ENCODE measurements around the gene MUC2. TPM values are rescaled to one million over a fixed set of nuclear protein-coding genes. Genes with fewer than 3 reads are reported as not detected.

MUC2 gene
- total RNA-seq, 4 donors from 2014 or later = 0.08 TPM; not detected in 3

GRCh38 chr11:1101318-1102089 is 26.8 kb downstream of the MUC2 start:
- H3K9me3 ChIP-seq = no peaks in the 10 kb centered on the region
- 89 to 96% methylated on average over 14 to 17 of the region's 50 CpGs for WGBS, 2 donors (ENCODE audit: low coverage in 1 of 2)
- ATAC-seq = no peak

GRCh38 chr11:1102221-1102971 is 27.7 kb downstream of the MUC2 start:
- no peaks in the 10 kb centered on the region for H3K9me3 ChIP-seq
- H3K27ac ChIP-seq = no peak overlapping the region
- no peak overlapping the region for H3K4me3 ChIP-seq
- no peaks in the 10 kb centered on the region for H3K36me3 ChIP-seq
- TF ChIP-seq EP300 (IDR thresholded peaks at IDR 0.05) = no peak
- no peak for TF ChIP-seq CTCF (IDR thresholded peaks at IDR 0.05)
- TF ChIP-seq POLR2AphosphoS5 (IDR thresholded peaks at IDR 0.05) = no peak
- TF ChIP-seq POLR2A (IDR thresholded peaks at IDR 0.05) = no peak
- no peak for ATAC-seq
- H3K27me3 ChIP-seq = peaks cover 21% of the 10 kb centered on the region
- no peaks in the 10 kb centered on the region for H3K4me1 ChIP-seq
- WGBS, 2 donors (ENCODE audit: low coverage in 1 of 2) = 60 to 95% methylated on average over 1 to 4 of the region's 31 CpGs

More at GRCh38 chr11:1101318-1102089, 26.8 kb downstream of the MUC2 start:
- Histone ChIP-seq H3K27me3 (peaks cover 12% of the 10 kb centered on the region), H3K36me3 (no peaks in the 10 kb centered on the region), H3K27ac (no peak overlapping the region), H3K4me1 (no peaks in the 10 kb centered on the region), H3K4me3 (no peak overlapping the region)
- no peak for TF ChIP-seq POLR2AphosphoS5 (IDR thresholded peaks at IDR 0.05)
- TF ChIP-seq POLR2A (IDR thresholded peaks at IDR 0.05) = no peak
- TF ChIP-seq CTCF (IDR thresholded peaks at IDR 0.05) = no peak
- TF ChIP-seq EP300 (IDR thresholded peaks at IDR 0.05) = no peak

- Histone ChIP-seq H3K9me3 (no peaks in the 10 kb centered on the region), H3K27me3 (peaks cover 27% of the 10 kb centered on the region), H3K36me3 (no peaks in the 10 kb centered on the region), H3K4me3 (no peak overlapping the region), H3K4me1 (no peaks in the 10 kb centered on the region), H3K27ac (no peak overlapping the region)
- WGBS, 2 donors (ENCODE audit: low coverage in 1 of 2) = 92 to 97% methylated on average over 4 to 5 of the region's 12 CpGs
- no peak for ATAC-seq
- no peak for TF ChIP-seq POLR2AphosphoS5 (IDR thresholded peaks at IDR 0.05)
- TF ChIP-seq POLR2A (IDR thresholded peaks at IDR 0.05) = no peak
- no peak for TF ChIP-seq EP300 (IDR thresholded peaks at IDR 0.05)
- TF ChIP-seq CTCF (IDR thresholded peaks at IDR 0.05) = no peak
Measured at GRCh38 chr11:1102996-1103395, 28.3 kb downstream of the MUC2 start.

GRCh38 chr11:1103401-1104360 is 29.0 kb downstream of the MUC2 start:
- no peak for ATAC-seq
- H3K36me3 ChIP-seq = no peaks in the 10 kb centered on the region
- no peak for TF ChIP-seq CTCF (IDR thresholded peaks at IDR 0.05)
- TF ChIP-seq EP300 (IDR thresholded peaks at IDR 0.05) = no peak
- no peak for TF ChIP-seq POLR2AphosphoS5 (IDR thresholded peaks at IDR 0.05)
- TF ChIP-seq POLR2A (IDR thresholded peaks at IDR 0.05) = no peak
- H3K27me3 ChIP-seq = peaks cover 34% of the 10 kb centered on the region
- H3K9me3 ChIP-seq = no peaks in the 10 kb centered on the region
- H3K4me3 ChIP-seq = no peak overlapping the region
- 93% methylated on average over 3 of the region's 44 CpGs; no CpG with 5 or more reads in 1 of the 2 donors for WGBS, 2 donors (ENCODE audit: low coverage in 1 of 2)
- H3K27ac ChIP-seq = no peak overlapping the region
- no peaks in the 10 kb centered on the region for H3K4me1 ChIP-seq
